HG03045 (cell line): ENCODE data around the gene RUSC1.
"Not testable (repeated sequence)": the region's sequence is repeated elsewhere in the genome, so short reads cannot be mapped to it uniquely, and the experiment has no call there.

ENCODE experiments used
- ATAC-seq: cut with Tn5 transposase; IDR thresholded peaks from one replicate; pipeline ENCODE4 v1.9.1; 2021; ENCODE audit warnings: mild to moderate bottlenecking, moderate library complexity; ENCODE audit not compliant: unreplicated experiment

The RUSC1 gene

GRCh38 chr1:155321639-155322503 lies 1.2 kb downstream of the RUSC1 start:
- no peak for ATAC-seq

DNA sequence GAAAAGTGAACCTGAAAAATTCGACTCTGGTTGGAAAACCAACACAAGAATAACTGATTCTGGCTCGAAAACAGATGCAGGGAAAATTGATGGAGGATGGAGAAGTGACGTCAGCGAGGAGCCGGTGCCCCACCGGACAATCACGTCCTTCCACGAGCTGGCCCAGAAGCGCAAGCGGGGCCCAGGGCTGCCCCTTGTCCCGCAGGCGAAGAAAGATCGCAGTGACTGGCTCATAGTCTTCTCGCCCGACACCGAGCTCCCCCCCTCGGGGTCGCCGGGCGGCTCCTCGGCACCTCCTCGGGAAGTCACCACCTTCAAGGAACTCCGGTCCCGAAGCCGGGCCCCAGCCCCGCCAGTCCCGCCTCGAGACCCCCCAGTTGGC lies 1.9 kb downstream of the RUSC1 start:
- ATAC-seq: no peak

DNA sequence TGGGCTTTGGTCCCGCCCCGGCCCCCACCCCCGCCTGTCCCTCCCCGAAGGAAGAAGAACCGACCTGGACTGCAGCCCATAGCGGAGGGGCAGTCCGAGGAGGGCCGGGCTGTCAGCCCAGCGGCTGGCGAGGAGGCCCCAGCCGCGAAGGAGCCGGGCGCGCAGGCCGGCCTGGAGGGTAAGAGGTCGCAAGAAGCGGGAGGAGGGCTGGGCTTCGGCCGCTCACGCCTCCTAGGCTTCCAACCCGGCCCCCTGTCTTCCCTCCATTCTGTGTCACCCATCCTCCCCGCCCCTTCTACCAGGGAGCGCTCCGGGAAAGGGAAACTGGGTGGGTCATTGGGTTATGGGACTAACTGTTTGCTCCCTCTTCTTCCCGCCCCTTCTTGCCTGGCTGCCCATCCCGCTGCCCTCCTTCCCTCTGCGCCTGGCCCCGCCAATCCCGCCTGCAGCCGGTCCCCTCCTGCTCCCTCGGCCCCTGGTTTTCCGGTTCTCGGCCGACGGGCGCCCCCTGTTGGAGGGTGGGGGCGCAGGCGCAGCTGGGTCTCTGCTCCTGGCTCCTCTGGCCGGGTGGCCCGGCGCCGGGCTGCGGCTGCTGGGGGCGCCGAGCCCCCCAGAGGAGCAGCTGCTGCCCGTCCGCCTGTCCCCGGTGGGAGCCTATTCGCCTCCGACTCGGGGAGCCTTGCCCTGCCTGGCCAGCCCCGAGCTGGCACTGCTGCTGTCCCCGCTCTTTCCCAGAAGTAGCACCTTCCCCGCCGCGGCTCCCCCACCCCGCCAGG lies 2.4 kb downstream of the RUSC1 start:
- ATAC-seq: peak; percentile 43

- ATAC-seq: peak; percentile 43
These were observed 3.0 kb downstream of the RUSC1 start for GRCh38 chr1:155323729-155324036.

DNA sequence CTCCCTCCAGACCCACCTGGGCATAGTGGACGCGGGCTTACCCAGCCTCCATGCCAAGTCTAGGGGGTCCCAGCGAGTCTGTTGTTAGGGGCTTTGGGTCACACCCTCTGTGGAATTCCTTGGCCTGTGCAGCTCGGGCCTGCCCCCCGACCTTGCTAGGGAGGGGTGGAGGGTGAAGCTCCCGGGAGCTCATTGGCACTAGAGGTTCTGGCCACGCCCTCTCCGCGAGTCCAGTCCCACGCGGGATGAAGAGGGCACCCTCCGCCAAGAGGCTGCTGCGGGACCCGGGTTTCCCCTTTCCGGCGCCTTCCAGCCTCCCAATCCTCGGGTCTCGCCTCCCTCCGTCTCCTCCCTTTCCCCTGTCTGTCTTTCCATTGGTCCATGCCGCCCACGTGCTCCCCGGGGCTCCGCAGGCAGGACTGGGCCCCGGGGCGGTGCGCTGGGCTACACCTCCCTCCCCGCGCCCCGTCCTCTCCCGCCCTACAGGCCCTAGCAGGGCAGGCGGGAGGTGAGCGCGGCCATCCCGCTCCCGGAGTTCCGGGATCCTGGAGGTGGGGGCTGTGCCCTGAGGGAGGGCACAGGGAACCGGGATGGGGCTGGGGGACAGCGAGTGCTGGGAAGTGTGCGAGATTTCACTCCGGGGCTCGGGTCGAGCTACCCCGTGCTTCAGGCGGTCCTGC lies 3.5 kb downstream of the RUSC1 start:
- ATAC-seq: peak; percentile 65

GRCh38 chr1:155324717-155325602 lies 4.3 kb downstream of the RUSC1 start:
- ATAC-seq: peak; percentile 1

DNA sequence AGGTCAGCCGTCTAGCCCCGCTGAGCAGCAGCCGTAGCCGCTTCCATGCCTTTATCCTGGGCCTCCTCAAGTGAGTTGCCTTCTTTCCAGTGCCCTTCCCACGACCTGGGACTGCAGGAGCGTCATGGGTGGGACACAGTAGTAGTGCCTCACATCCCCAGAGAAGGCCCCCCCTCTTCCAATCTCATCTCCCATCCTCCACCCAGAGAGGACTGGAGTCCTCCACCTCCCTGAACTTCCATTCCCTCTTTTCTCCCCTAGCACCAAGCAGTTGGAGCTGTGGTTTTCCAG lies 4.9 kb downstream of the RUSC1 start:
- no peak for ATAC-seq

DNA sequence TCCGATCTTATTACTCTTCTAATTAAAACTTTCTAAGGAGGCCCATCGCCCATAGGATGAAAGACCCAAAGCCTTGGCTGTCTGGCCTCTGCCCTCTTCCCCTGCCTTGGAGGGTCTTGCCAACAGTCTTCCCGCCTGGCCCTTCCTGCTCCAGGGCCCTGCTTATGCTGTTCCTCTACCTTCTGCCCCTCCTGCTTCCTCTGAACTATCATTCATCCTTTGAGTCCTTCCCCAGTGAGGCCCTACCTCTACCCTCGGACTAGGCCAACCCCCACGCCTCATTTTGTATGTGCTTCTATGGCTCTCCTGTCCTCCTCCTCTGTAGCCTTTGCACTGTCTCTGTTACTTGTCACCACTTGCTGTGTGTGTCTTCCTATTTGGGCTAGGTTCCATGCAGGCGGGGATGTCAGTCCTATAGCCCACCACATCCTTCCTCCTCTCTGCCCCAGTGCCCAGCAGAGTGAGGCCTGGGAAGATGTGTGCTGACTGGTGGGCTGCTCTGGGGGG lies 5.4 kb downstream of the RUSC1 start:
- no peak for ATAC-seq

DNA sequence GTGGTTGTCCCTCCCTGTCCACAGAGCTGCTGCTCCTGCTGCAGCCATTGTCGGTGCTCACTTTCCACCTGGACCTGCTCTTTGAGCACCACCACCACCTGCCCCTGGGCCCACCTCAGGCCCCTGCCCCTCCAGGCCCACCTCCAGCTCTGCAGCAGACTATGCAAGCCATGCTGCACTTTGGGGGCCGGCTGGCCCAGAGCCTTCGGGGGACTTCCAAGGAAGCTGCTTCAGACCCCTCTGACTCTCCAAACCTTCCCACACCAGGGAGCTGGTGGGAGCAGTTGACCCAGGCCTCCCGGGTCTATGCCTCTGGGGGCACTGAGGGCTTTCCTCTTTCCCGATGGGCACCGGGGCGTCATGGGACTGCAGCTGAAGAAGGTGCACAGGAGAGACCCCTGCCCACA lies 5.9 kb downstream of the RUSC1 start:
- ATAC-seq: no peak

GRCh38 chr1:155327981-155328380 lies 7.3 kb downstream of the RUSC1 start:
- no peak for ATAC-seq

- ATAC-seq: not testable (repeated sequence)
These were observed 8.2 kb downstream of the RUSC1 start for GRCh38 chr1:155328856-155329255.

- ATAC-seq: no peak
These were observed 9.4 kb downstream of the RUSC1 start for GRCh38 chr1:155329980-155330598.

- ATAC-seq: no peak
These were observed 14.3 kb downstream of the RUSC1 start for GRCh38 chr1:155334962-155335361.

DNA sequence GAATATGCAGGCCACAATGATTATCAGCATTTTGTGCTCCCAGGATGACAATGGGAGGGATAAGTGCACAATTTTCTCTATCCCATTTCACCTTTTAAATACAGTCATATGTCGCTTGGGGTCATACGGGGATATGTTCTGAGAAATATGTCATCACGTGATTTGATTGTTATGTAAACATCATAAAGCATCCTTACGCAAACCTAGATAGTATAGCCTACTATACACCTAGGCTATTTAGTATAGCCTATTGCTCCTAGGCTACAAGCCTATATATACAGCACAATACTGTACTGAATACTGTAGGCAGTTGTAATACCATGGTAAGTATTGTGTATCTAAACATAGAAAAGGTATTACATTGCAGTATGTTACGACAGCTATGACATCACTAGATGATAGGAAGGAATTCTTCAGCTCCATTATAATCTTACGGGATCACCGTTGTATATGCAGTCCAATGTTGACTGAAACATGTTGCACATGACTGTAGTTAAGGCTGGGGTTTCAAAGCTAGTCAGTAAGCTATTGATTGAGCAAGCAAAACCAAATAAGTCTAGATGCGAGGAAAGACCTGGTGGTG lies 18.9 kb downstream of the RUSC1 start:
- no peak for ATAC-seq

DNA sequence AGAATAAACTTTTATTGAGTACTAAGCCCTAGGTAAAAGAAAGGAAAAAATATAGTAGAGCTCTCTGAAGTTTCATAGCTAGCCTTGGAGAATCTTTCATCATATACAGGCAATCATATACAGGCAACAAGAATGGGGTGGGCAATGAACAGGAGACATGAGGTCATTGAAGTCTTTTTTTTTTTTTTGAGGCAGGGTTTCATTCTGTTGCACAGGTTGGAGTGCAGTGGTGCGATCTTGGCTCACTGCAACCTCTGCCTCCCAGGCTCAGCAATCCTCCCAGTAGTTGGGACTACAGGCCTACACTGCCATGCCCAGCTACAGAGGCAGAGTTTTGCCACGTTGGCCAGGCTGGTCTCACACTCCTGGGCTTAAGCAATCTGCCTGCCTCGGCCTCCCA lies 22.1 kb downstream of the RUSC1 start:
- ATAC-seq: no peak

DNA sequence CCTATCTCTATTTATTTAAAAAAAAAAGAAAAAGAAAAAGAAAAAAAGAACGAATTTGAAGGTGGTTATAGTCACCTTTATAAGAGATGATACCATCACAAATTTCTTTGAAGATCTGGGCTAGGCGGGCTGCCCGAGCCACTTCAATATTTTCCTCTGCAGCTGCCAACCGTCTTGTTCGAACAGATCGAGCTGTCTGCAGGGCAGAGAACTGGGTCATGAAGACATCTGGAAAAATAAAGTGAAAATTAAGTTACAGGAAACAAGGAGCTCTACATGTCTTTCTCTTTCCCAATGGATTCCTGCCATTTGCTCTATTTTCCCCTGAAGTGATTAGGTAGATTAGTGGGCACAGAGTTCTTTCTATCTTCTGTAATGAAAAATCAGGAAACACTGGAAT lies 31.9 kb downstream of the RUSC1 start:
- ATAC-seq: no peak

- ATAC-seq: no peak
These were observed 39.4 kb downstream of the RUSC1 start for GRCh38 chr1:155360051-155360450.

DNA sequence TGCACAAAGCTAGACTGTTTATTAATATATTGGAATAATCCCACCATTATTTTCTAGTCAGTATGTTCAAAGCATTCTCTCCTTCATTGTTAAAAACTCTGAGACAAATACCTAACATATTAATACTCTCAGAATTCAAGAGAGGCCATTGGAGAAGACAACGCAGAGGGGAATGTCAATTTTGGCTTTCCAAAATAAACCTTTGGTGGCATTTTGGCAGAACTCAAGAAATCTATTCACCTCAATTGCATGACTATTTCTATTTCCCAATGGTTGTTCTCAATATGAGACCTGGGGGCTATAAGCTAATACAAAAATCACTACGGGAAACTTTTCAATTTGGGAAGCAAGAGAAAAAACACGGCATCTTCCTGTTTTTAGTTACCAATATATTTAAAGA lies 58.5 kb downstream of the RUSC1 start:
- ATAC-seq: no peak

GRCh38 chr1:155379631-155380090 lies 59.0 kb downstream of the RUSC1 start:
- no peak for ATAC-seq
